GM08714 (cell line): ENCODE measurements around the gene BNIPL.

Experiments
- H3K4me3 ChIP-seq: fragments of 200-500 bp; sonication (Bioruptor generic); 2 replicates; pipeline ENCODE4 v1.5.1; 2014; ENCODE audit warnings: mild to moderate bottlenecking, low read length, inconsistent platforms
- ZNF274 ChIP-seq: IDR thresholded peaks from 2 replicates; pipeline ENCODE4 v1.6.1; 2012; ENCODE audit warnings: mild to moderate bottlenecking, low read depth, low read length

The BNIPL gene

DNA sequence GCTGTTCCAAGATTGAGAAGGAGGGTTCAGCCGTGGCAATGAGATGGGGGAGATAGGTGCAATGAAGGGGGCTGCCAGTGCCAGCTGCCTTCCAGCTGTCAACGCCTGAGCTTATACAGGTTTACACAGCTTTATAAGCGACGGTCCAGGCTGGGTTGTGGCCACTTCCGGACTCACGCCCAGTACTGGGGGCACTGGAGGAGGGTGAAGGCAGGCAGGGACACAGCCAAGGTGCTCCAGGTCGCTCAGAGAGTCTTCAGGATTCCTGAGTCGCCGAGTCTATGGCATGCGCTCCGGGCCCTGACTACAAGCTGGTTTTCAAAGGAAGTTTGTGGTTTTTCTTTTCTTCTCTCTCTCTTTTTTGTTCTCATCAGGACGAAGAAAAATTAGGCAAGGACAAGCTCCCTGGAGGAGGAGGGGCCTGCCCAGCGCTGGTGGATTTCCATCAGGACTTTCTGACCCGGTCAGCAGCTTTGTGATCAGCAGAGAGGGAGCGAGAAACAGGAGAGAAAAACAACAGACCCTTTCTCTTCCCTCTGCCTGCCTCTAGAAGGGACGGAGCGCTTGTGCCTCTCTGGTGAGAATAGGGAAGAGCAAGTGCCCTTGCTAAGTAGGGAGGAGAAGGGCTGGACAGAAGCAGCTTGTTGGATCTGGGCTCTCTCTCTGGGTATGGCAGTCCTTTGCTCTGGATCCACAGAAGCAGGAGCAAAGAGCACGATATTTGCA is 29.9 kb upstream of the BNIPL start, which contains the start of gene MINDY1:
Gene MINDY1, minus strand, starts transcription at position 576 of the 726 bp plus-strand sequence. CDS start 4,285 bp downstream, outside the sequence.
- TF ChIP-seq ZNF274, result no peak
- H3K4me3 ChIP-seq, result peak within 1 kb of the TSS; percentile 62

- H3K4me3 ChIP-seq, result peak overlapping the region; percentile 4; the same call in 1 of the 2 replicates
Observed at GRCh38 chr1:151007853-151008243, 28.5 kb upstream of the BNIPL start.

DNA sequence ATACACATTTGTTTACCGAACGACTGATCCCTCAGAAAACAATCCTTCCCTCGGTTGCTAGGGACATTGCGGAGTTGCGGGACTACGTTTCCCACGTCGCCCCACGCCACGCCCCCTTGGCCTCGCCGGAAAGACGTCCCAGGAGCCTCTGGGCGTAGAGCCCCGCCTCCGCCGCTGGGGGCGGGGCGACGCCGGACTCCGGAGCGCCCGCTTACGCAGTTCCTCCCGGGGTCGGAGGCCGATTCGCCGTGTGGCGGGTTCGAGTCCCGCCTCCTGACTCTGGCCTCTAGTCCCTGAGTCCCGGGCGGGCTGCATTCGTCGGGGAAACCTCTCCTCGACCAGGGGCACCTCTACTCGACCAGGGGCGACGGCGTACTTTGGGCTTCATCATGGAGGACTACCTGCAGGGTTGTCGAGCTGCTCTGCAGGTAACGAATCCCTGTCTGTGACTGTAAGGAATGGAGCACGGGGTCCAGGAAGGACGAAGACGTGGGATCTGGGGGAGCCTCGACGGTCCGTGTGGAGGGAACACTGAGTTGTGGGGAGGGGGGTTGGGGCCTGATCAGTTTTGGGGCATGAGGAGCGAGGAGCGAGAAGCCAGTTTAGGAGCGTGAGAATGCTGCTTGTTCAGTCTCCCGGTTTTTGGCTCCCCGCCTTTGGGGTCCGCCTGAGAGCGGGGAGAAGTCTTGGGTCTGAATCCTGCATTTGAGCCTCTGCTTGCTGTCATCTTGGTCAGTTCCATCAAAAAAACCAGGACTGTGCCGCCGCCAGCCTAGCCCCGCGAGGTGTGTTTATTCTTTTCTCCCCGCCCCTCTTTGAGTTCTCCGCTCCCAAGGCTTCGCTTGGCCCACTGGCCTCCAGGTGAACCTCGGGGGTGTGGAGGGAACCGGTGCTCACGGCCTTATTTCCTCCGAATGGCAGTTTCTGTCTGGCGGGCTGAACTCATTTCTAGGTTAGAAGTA is 27.9 kb upstream of the BNIPL start, which contains the start of gene PRUNE1:
Gene PRUNE1, plus strand, starts transcription at position 206 of the 962 bp plus-strand sequence. Its CDS starts 184 bp downstream, at position 390.
- no peak for TF ChIP-seq ZNF274
- peak within 1 kb of the TSS; percentile 79 for H3K4me3 ChIP-seq

More at GRCh38 chr1:151007853-151008243, 28.5 kb upstream of the BNIPL start:
- no peak for TF ChIP-seq ZNF274

- peak overlapping the region; percentile 79 for H3K4me3 ChIP-seq
- TF ChIP-seq ZNF274, result no peak
Observed at GRCh38 chr1:151009206-151009587, 27.2 kb upstream of the BNIPL start.

- TF ChIP-seq ZNF274, result no peak
- no peak overlapping the region for H3K4me3 ChIP-seq
Observed at GRCh38 chr1:151009674-151010345, 26.6 kb upstream of the BNIPL start.

GRCh38 chr1:151010346-151010726 is 26.1 kb upstream of the BNIPL start:
- TF ChIP-seq ZNF274, result no peak
- H3K4me3 ChIP-seq, result no peak overlapping the region

DNA sequence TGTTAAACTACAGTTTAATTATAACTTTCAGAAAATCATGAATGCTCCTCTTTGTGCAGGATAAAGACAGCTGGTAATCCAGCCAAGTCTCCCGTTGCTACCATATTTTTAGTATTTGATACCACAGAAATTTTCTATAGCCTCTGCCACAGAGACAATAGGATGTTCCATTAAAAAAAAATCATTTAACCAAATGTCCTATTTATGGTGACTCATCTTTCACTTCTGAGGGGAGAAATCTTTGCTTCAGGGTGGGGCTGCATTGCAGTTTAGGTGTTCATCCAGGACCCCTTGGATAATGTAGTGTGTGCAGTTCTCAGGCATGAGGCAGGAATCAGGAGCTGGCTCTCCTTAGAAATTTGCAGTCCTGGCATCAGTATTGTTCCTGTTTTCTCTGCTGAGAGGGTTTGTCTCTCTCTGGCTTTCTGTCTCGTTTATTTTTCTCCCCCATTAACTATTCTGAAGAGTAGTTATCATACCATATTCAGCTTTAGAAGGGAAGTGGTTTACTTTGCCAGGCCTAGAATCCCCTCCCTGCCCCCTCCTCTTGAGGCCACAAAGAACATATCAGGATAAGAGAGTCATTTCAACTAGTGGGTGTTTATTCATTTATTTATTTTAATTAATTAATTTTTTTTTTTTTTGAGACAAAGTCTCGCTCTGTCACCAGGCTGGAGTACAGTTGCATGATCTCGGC is 25.1 kb upstream of the BNIPL start:
- no peak for TF ChIP-seq ZNF274
- H3K4me3 ChIP-seq, result no peak overlapping the region

DNA sequence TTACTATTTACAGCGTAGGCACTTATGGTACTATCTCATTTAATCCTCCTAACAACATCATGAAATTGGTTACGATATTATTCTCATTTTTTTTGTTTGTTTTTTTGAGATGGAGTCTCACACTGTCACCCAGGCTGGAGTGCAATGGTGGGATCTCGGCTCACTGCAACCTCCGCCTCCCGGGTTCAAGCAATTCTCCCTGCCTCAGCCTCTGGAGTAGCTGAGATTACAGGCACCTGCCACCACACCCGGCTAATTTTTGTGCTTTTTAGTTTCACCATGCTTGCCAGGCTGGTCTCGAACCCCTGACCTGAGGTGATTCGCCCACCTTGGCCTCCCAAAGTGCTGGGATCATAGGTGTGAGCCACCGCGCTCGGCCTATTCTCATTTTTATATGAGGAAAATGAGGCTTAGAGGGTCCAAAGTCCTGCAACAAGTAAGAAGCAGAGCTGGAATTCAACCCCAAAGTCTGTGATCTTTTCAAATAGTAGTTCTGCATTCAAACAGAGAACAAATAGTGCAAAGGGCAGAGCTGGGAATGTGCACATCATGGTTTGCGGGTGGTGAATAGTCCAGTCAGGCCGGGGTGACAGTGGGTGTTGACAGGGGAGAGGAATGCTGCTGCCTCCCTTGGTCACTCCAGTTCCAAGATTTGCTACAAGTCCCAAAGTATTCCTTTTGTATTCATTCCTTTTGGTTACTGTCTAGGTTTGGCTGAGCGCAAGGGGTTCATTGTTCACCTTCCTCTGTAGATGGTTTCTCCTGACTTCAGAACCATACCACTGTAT is 23.5 kb upstream of the BNIPL start:
- no peak for TF ChIP-seq ZNF274
- H3K4me3 ChIP-seq, result no peak overlapping the region

GRCh38 chr1:151013518-151013917 is 22.9 kb upstream of the BNIPL start:
- no peak for TF ChIP-seq ZNF274
- no peak overlapping the region for H3K4me3 ChIP-seq

DNA sequence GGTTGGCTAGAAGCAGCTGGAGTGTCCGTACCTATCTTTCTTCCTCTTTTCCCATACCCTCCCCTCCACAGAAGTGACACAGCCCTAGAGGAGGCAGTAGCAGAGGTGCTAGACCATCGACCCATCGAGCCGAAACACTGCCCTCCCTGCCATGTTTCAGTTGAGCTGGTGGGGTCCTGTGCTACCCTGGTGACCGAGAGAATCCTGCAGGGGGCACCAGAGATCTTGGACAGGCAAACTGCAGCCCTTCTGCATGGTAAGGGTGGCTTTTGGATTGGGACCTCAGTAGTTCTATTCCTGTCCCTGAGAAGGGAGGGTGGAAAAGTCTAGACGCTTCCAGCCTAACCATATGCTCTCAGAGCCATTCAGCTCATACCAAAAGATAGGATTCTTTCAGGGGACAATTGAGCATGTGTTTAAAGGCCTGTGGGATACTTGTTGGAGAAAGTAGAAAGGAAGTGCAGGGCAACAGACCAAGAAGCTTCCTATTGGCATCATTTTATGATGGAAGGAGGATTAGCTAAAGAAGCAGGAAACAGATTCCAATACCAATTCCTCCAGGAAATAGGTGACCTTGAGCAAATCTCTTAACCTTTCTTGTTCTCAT is 11.7 kb upstream of the BNIPL start:
- TF ChIP-seq ZNF274, result no peak
- H3K4me3 ChIP-seq, result no peak overlapping the region

DNA sequence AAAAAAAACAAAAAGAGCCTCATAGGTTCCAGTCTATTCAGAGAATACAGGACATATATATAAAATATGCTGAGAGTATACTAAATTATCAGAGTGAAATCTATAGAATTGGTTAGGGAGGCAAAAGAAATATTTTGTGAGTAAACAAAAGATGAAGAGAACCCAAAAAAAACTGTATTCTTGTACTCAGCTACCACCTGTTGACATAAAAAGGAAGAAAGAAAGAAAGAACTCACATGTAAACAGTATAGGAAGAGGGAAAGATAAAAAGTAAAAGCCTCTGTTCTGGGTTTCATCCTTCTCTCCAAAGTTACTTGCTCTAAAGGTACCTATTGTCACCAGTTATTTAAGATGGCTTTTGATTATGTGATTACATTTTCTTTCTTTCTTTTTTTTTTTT is 9.9 kb upstream of the BNIPL start:
- no peak overlapping the region for H3K4me3 ChIP-seq
- TF ChIP-seq ZNF274, result no peak

- H3K4me3 ChIP-seq, result no peak overlapping the region
- TF ChIP-seq ZNF274, result no peak
Observed at GRCh38 chr1:151032164-151032563, 4.2 kb upstream of the BNIPL start.
